GM12801 (cell line): ENCODE data around the gene AP1M1.

Source experiments
- CTCF ChIP-seq: IDR thresholded peaks from one replicate; pipeline ENCODE4 v1.5.1; 2011; ENCODE audit warnings: control low read depth; ENCODE audit not compliant: insufficient read length; ENCODE audit errors: extremely low read depth

AP1M1 gene

GRCh38 chr19:16235811-16236652, 38.3 kb downstream of the AP1M1 start:
- no peak for TF ChIP-seq CTCF

DNA sequence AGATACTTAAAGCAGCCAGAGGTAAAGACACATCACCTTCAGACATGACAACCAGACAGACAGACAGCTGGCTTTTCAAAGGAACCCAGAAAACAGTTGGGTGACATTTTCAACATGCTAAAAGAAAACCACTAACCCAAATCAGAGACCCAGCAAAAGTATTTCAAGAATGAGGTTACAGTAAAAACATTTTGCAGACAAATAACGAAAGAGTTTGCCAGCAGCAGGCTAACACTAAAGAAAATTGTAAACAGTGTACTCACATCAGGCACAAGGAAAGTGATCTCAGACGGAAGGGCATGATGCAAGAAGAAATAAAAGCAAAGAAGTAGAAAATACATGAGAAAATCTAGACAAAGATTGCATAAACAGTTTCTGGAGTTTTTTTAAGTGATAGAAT, 46.4 kb downstream of the AP1M1 start:
- no peak for TF ChIP-seq CTCF

- no peak for TF ChIP-seq CTCF
Measured at GRCh38 chr19:16247353-16248182, 49.9 kb downstream of the AP1M1 start.

DNA sequence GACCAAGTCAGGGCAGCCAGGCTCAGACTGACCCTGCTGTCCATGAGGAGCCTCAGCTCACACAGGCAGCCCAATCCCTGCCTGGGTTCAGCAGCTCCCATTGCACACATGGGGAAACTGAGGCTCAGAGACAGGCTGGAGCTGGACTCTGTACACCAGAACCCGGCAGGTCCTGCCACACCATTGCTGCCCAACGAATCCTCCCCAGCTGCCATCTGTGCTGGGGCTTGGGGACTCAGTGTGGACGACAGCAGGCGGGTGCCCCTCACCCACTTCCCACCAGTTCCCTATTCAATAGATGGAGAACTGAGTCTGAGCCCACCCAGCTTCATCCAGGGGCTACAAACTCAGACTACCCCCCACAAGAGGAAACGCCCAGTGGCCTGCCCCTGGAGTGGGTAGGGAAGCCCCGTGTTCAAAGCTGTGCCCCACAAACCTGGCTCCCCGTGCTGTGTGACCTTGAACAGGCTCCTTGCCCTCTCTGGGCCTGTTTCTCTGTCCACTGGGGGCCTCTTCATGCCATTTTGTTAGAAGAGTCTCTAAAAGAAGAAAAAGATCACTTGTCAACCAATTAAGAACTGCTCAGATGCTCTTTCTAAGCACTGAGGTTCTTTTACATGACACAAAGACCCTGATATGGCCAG, 50.8 kb downstream of the AP1M1 start:
- no peak for TF ChIP-seq CTCF

DNA sequence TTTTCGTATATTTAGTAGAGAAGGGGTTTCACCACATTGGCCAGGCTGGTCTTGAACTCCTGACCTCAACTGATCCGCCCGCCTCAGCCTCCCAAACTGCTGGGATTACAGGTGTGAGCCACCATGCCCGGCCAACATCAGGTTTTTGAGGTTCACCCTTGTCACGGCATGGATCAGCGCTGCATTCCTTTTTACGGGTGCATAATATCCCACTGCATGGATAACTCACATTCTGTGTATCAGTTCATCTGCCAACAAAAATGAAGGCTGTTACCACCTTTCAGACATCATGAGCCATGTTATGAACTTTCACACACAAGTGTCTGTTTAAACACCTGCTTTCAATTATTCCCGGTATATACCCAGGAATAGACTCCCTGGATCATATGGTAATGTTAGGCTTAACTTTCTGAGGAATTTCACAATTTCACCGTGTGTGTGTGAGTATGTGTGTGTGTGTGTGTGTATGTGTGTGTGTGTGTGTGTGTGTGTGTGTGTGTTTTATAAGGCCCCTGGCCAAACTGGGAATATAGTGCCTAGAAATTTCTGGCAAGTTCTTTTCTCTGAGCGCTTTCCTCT, 52.2 kb downstream of the AP1M1 start:
- TF ChIP-seq CTCF = no peak

DNA sequence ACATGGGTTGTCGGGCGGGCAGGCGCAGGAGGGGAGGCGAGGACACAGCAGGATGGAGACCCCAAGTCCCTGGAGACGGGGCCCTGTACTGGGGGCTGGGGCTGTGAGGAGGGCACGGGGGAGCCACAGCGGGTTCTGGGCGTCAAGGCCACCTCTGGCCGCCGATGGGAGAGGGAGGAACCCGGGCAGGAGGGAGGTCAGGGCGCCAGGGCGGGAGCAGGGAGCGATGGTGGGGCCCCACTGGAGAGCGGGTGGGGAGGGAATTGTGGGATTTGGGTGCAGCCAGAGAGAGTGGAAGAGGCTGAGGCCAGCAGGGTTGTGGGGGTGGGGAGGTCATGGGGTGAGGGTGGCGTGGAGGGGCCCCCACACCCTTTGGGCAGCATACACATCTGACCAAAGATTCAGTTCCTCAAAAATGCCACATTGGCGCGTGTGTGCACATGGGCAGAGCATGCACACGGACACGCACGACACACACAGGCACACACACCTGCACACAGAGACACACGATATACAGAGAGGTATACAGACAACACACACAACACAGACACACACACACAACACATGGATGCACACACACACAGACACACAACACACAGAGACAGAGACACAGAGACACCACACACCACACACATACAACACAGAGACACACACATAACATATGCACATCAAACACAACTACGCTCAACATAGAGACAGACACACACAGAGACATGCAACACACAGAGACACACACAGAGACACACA, 54.9 kb downstream of the AP1M1 start:
- TF ChIP-seq CTCF = no peak
